Astrocyte of the cerebellum (primary cell): ENCODE measurements around the gene CRYL1.
A peak's percentile ranks its signal among the peaks of the same experiment; 100 is the strongest.

Source experiments
- DNase-seq: peaks from one replicate; pipeline ENCODE4 v3.0.0-alpha.2; 2011; ENCODE audit warnings: low read depth
- H3K4me3 ChIP-seq: 2 replicates; pipeline ENCODE4 v1.5.1; 2011; ENCODE audit warnings: mild to moderate bottlenecking, low read depth, low read length, moderate library complexity
- in situ Hi-C: cut with HindIII; loops from 2 replicates; pipeline ENCODE4 v1.10.0; 2017; ENCODE audit warnings: low sequenced_read_pairs
- TF ChIP-seq, protein P1 (sequence below): IDR thresholded peaks from 2 replicates; pipeline ENCODE4 v1.5.1; 2012; ENCODE audit warnings: low read length, low read depth, moderate library complexity, mild to moderate bottlenecking; ENCODE audit errors: missing control alignments

Gene CRYL1

DNA sequence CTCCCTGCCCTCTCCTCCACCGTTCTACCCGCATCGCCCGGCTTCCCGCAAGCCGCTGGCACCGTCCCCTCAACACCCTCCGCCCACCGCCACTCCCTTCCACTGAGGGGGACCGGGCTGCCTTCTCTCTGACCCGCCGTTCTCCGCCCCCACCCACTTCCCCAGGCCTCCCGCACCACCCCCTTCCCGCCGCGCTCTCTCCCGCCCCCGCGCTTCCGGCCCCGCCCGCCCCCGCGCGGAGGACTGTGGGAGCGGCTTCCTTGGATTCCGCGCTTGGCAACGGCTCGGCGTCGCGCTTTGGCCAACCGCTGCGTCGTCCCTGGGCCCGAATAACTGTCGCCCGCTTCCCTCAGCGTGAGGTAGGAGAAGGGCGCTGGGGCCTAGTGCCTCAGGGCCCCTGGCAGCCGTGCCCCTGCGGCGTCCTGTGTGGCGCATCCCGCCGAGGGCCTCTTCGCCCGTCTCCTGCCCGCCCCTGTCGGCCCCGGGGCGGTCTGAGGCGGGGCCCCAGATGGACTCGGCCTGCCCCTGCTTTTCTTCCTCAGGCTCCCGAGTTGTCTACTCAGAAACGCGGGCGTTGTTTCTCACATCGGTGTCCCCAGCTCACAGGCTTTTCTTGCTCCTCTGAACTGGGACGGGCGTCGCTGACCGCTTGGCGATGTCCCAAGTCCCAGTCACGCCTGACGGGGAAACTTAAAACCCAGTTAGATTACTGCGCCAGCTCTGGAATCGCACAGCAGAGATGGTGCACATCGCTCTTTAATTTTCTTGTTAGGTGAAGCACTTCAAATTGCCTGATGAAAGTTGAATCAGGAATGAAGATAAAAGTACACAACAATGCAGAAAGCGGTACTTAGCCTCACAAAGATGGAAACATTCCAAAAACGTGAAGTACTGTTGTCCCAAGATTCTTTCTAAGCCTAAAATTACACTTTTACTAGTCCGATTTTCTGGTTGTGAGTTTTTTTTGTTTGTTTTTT is 41.5 kb upstream of the CRYL1 start, which contains the start of gene IFT88:
TSS of gene IFT88 (plus strand) at position 260 of the 977 bp plus-strand sequence. CDS start 7,229 bp downstream, outside the sequence.
- peak; percentile 61 for DNase-seq
- TF ChIP-seq, protein P1, sequence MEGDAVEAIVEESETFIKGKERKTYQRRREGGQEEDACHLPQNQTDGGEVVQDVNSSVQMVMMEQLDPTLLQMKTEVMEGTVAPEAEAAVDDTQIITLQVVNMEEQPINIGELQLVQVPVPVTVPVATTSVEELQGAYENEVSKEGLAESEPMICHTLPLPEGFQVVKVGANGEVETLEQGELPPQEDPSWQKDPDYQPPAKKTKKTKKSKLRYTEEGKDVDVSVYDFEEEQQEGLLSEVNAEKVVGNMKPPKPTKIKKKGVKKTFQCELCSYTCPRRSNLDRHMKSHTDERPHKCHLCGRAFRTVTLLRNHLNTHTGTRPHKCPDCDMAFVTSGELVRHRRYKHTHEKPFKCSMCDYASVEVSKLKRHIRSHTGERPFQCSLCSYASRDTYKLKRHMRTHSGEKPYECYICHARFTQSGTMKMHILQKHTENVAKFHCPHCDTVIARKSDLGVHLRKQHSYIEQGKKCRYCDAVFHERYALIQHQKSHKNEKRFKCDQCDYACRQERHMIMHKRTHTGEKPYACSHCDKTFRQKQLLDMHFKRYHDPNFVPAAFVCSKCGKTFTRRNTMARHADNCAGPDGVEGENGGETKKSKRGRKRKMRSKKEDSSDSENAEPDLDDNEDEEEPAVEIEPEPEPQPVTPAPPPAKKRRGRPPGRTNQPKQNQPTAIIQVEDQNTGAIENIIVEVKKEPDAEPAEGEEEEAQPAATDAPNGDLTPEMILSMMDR: no peak
- H3K4me3 ChIP-seq: peak within 1 kb of the TSS; percentile 62
- in situ Hi-C loops: loop anchor here (5.0 kb wide), 1 partner anchor 40 kb away; the partner anchor contains the start of gene CRYL1

DNA sequence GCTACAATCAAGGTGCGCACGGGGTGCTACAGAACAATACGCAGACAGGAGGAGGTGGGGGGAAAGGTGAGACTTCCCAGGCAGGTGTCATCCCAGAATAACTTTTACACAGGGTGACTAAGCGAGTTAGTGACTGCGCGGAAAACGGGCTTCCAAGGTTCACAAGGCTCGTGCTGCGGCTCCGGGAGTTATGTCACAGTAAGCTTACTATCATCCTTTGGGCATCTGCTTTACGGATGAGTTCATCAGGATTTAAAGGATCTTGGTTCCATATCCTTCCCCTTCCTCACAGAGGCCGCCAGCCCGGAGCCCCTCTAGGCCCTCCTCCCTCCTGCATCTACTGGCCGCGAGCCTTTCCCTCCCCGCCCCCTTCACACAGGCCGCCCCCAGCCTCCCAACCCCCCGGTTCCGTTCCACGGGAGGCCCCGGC is 40.8 kb upstream of the CRYL1 start:
- TF ChIP-seq, protein P1: no peak
- in situ Hi-C loops: loop anchor here (5.0 kb wide), 1 partner anchor 39 kb away; the partner anchor contains the start of gene CRYL1
- DNase-seq: peak; percentile 19
- H3K4me3 ChIP-seq: peak overlapping the region; percentile 62

GRCh38 chr13:20565115-20565736 is 39.6 kb upstream of the CRYL1 start:
- TF ChIP-seq, protein P1: no peak
- in situ Hi-C loops: loop anchor here (5.0 kb wide), 1 partner anchor 38 kb away; the partner anchor contains the start of gene CRYL1

DNA sequence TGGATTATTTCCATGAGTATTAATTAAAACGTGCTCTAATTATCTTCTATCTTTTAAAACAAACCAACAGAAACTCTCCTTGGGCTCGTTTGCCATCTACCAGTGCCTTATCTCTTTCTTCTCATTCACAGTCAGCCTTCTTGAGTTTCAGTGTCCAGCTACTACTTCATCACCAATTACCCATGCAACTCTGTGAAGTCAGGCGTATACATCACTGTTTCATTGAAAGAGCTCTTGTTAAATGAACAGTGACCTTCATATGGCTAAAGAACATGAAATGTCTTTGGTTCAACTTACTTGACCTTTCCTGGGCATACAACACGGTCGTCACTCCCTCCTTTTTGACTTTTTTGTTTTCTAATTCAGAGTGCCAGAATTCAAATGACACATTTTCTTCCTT is 36.1 kb upstream of the CRYL1 start:
- TF ChIP-seq, protein P1: no peak
- in situ Hi-C loops: no loop called here
- no peak for DNase-seq
- H3K4me3 ChIP-seq: no peak overlapping the region

More at GRCh38 chr13:20565115-20565736, 39.6 kb upstream of the CRYL1 start:
- no peak overlapping the region for H3K4me3 ChIP-seq
- DNase-seq: no peak

GRCh38 chr13:20559659-20560356 is 34.2 kb upstream of the CRYL1 start:
- in situ Hi-C loops: no loop called here
- TF ChIP-seq, protein P1: no peak
- H3K4me3 ChIP-seq: no peak overlapping the region
- DNase-seq: no peak

- DNase-seq: no peak
Measured at GRCh38 chr13:20558982-20559381, 33.3 kb upstream of the CRYL1 start.

More at GRCh38 chr13:20558982-20559381, 33.3 kb upstream of the CRYL1 start:
- in situ Hi-C loops: no loop called here
- H3K4me3 ChIP-seq: no peak overlapping the region
- TF ChIP-seq, protein P1: no peak
